GM19452 (cell line): ENCODE measurements around the gene PDLIM7.
"Not testable (repeated sequence)": the region's sequence is repeated elsewhere in the genome, so short reads cannot be mapped to it uniquely, and the experiment has no call there.

Source experiments
- ATAC-seq: cut with Tn5 transposase; IDR thresholded peaks from one replicate; pipeline ENCODE4 v1.9.1; 2021; ENCODE audit not compliant: unreplicated experiment

PDLIM7 gene

GRCh38 chr5:177492841-177493240, 4.6 kb downstream of the PDLIM7 start:
- no peak for ATAC-seq

GRCh38 chr5:177491983-177492746, 5.2 kb downstream of the PDLIM7 start:
- ATAC-seq = no peak

GRCh38 chr5:177491429-177491945, 5.9 kb downstream of the PDLIM7 start:
- no peak for ATAC-seq

- ATAC-seq = no peak
Observed at GRCh38 chr5:177490992-177491391, 6.4 kb downstream of the PDLIM7 start.

GRCh38 chr5:177490311-177490991, 7.0 kb downstream of the PDLIM7 start:
- ATAC-seq = no peak

GRCh38 chr5:177489119-177489716, 8.2 kb downstream of the PDLIM7 start:
- ATAC-seq = no peak

GRCh38 chr5:177487975-177488374, 9.4 kb downstream of the PDLIM7 start:
- ATAC-seq = no peak

GRCh38 chr5:177487144-177487543, 10.3 kb downstream of the PDLIM7 start:
- ATAC-seq = no peak

- no peak for ATAC-seq
Observed at GRCh38 chr5:177486256-177486655, 11.1 kb downstream of the PDLIM7 start.

- ATAC-seq = not testable (repeated sequence)
Observed at GRCh38 chr5:177485753-177486152, 11.7 kb downstream of the PDLIM7 start.

GRCh38 chr5:177484902-177485549, 12.4 kb downstream of the PDLIM7 start:
- ATAC-seq = no peak

- ATAC-seq = no peak
Observed at GRCh38 chr5:177483994-177484901, 13.2 kb downstream of the PDLIM7 start.

GRCh38 chr5:177483042-177483441, 14.4 kb downstream of the PDLIM7 start:
- ATAC-seq = no peak

GRCh38 chr5:177482359-177482795, 15.0 kb downstream of the PDLIM7 start:
- no peak for ATAC-seq

- no peak for ATAC-seq
Observed at GRCh38 chr5:177479774-177480173, 17.6 kb downstream of the PDLIM7 start.

GRCh38 chr5:177478711-177479646, 18.4 kb downstream of the PDLIM7 start:
- no peak for ATAC-seq

GRCh38 chr5:177477701-177478477, 19.5 kb downstream of the PDLIM7 start:
- ATAC-seq = no peak

- no peak for ATAC-seq
Observed at GRCh38 chr5:177476531-177477233, 20.7 kb downstream of the PDLIM7 start.
